Astrocyte (in vitro differentiated cells and primary cell): ENCODE data around the gene PLN.

ENCODE experiments used
- EZH2 ChIP-seq: IDR thresholded peaks from 2 replicates; pipeline ENCODE4 v1.6.1; 2012; ENCODE audit warnings: mild to moderate bottlenecking, low read length, inconsistent platforms; ENCODE audit not compliant: insufficient read depth
- TF ChIP-seq, protein P1 (sequence below): IDR thresholded peaks from 2 replicates; pipeline ENCODE4 v1.5.1; 2011; ENCODE audit warnings: low read depth, mild to moderate bottlenecking, inconsistent platforms, low read length, moderate library complexity; ENCODE audit not compliant: insufficient read depth

DNA sequence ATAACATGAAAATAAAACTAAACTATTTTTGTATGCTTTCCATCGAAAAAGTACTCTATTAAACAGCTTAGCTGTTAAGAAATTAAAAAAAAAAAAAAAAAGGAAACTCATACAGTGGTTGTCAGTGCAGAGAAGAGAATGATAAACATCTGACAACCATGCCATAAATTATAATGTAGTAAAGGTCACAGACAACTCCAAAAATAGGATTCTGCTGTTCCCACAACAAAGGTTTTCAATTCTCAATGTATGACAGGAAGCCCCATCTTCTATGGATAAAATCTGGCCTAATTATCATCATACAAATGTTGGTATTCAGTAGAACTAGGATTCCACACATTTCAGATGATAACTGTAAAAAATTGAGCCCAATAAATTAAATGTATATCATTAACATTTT, 5.0 kb downstream of the PLN start:
- TF ChIP-seq, protein P1, sequence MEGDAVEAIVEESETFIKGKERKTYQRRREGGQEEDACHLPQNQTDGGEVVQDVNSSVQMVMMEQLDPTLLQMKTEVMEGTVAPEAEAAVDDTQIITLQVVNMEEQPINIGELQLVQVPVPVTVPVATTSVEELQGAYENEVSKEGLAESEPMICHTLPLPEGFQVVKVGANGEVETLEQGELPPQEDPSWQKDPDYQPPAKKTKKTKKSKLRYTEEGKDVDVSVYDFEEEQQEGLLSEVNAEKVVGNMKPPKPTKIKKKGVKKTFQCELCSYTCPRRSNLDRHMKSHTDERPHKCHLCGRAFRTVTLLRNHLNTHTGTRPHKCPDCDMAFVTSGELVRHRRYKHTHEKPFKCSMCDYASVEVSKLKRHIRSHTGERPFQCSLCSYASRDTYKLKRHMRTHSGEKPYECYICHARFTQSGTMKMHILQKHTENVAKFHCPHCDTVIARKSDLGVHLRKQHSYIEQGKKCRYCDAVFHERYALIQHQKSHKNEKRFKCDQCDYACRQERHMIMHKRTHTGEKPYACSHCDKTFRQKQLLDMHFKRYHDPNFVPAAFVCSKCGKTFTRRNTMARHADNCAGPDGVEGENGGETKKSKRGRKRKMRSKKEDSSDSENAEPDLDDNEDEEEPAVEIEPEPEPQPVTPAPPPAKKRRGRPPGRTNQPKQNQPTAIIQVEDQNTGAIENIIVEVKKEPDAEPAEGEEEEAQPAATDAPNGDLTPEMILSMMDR, result no peak
- TF ChIP-seq EZH2, result no peak
